ENCODE data around the gene RPL28. TPM values are rescaled to one million over a fixed set of nuclear protein-coding genes. Genes with fewer than 3 reads are reported as not detected.
A peak's percentile ranks its signal among the peaks of the same experiment; 100 is the strongest.

RPL28 gene
- total RNA-seq, 3 donors from 2014 or later: 942 to 1,365 (median 1,241) TPM

DNA sequence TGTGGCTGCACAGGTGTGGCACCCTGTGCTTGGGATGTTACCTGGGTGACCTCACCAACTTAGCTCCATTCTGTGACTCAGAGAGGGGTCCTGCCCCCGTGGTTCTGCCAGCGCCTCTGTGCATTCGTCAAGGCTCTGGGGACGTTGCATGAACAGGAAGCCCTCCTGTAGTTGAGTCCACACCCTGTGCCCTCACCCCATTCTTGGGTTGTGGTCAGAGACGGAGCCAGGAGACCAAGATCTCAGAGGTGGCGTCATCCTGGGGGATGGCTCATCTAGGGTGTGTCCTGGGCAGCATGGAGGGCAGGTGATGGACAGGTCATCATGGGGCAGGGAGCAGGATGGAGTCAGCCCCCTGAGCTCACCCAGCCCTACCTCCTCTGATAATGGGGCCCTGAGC, 33.7 kb upstream of the RPL28 start:
- TF ChIP-seq, protein P1, sequence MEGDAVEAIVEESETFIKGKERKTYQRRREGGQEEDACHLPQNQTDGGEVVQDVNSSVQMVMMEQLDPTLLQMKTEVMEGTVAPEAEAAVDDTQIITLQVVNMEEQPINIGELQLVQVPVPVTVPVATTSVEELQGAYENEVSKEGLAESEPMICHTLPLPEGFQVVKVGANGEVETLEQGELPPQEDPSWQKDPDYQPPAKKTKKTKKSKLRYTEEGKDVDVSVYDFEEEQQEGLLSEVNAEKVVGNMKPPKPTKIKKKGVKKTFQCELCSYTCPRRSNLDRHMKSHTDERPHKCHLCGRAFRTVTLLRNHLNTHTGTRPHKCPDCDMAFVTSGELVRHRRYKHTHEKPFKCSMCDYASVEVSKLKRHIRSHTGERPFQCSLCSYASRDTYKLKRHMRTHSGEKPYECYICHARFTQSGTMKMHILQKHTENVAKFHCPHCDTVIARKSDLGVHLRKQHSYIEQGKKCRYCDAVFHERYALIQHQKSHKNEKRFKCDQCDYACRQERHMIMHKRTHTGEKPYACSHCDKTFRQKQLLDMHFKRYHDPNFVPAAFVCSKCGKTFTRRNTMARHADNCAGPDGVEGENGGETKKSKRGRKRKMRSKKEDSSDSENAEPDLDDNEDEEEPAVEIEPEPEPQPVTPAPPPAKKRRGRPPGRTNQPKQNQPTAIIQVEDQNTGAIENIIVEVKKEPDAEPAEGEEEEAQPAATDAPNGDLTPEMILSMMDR (IDR thresholded peaks at IDR 0.05): no peak
- H3K9me3 ChIP-seq: no peaks in the 10 kb centered on the region
- H3K4me1 ChIP-seq (ENCODE audit: low read depth): peaks cover 17% of the 10 kb centered on the region
- H3K4me3 ChIP-seq: no peak overlapping the region
- ATAC-seq (no peak), DNase-seq (no peak)
- H3K36me3 ChIP-seq (ENCODE audit: low read depth): no peaks in the 10 kb centered on the region
- intact Hi-C loops (cut with DNase I, micrococcal nuclease): no loop called here

DNA sequence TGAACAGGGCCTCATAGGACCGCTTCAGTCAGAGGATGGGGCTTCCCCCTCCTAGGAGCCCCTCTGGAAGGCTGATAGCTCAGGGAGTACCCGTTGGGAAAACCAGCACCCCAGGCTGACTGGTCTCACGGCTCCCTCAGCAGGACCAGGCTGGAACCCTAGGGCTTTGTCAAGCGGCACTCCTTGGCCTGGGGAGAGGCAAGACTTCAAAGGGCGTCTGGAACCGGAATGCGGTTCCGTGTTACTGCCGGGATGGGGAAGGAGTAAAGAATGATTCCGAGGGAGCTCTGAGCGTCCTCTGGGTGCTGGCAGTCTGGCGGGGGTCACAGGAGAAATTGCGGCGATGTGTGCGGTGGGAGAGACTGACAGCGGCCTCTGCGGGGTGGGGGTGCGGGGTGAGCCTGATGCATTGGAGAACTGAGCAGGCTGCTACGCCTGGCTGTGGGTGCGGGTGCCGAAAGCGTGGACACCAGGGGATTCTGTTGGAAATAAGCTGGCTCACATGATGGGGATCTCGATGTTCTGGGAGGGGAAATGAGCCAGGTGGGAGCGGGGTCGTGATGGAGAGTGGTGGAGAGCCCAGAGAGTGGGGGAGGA, 33.1 kb upstream of the RPL28 start:
- Histone ChIP-seq H3K4me1 (ENCODE audit: low read depth) (peaks cover 17% of the 10 kb centered on the region), H3K36me3 (ENCODE audit: low read depth) (no peaks in the 10 kb centered on the region), H3K9me3 (no peaks in the 10 kb centered on the region), H3K4me3 (no peak overlapping the region)
- intact Hi-C loops (cut with DNase I, micrococcal nuclease): no loop called here
- ATAC-seq: no peak
- no peak for DNase-seq
- TF ChIP-seq, protein P1 (IDR thresholded peaks at IDR 0.05): no peak

DNA sequence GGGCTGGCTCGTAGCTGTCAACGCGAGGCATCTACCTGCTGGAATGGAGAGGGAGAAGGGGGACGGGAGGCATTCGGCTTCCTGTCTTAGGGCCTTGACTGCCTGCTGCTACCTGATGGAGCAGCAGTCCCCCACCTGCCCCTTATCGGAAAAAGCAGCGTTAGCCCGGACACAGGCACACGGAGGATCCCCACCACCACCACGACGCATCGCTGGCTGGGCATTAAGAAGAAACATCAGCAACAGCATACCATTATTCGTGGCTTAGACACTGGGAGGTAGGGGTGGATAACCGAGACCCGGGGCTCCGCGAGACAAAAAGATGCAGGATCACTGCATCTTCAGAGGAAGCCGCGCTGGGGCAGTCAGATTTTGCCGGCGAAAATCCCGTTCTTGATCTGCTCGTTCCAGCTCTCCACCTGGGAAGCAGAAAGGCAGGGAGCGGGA, 32.4 kb upstream of the RPL28 start:
- H3K36me3 ChIP-seq (ENCODE audit: low read depth): no peaks in the 10 kb centered on the region
- no peak for ATAC-seq
- H3K9me3 ChIP-seq: no peaks in the 10 kb centered on the region
- no peak for DNase-seq
- H3K4me3 ChIP-seq: no peak overlapping the region
- intact Hi-C loops (cut with DNase I, micrococcal nuclease): no loop called here
- TF ChIP-seq, protein P1 (IDR thresholded peaks at IDR 0.05): no peak
- peaks cover 17% of the 10 kb centered on the region for H3K4me1 ChIP-seq (ENCODE audit: low read depth)

DNA sequence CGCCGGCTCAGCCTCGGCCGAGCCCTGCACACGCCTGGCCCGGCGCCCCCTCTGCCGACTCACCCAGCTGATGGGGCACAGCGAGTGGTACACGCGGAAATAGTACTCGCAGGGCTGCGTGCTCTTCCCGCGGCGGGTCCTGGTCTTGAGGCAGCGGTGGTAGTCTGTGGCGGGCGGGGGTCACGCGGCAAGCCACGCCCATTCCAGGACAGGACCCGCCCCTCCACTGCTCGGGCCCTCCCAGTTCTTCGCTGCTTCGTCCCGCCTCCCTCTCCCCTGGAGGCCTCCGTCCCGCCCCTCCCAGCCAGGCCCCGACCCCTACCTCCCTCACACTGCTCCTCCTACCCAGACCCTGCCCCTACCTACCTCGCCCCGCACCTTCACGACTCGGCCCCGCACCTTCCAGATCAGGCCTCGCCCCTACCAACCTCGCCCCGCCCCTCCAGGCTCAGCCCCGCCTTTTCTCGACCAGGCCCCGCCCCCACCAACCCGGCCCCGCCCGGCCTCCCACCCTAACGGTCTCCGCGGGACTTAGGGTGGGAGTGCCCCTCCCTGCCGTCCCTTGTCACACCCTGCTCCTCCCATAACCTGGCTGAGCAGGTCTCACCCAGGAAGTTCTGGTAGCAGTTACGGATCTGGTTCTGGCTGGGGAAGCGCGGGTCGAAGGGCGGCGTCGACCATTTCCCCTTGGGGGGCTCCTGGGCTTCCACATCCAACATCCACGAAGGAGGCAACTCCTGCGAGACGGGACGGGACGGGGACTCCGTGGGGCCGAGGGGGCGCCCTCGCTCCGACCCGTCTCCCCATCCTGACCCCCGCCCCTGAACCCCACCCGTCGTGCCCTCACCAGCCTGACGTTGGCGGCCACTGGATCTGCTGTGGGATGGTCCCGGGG, 31.7 kb upstream of the RPL28 start:
- TF ChIP-seq, protein P1 (IDR thresholded peaks at IDR 0.05): no peak
- peak; percentile 78 to 87 (median 85) for DNase-seq

DNA sequence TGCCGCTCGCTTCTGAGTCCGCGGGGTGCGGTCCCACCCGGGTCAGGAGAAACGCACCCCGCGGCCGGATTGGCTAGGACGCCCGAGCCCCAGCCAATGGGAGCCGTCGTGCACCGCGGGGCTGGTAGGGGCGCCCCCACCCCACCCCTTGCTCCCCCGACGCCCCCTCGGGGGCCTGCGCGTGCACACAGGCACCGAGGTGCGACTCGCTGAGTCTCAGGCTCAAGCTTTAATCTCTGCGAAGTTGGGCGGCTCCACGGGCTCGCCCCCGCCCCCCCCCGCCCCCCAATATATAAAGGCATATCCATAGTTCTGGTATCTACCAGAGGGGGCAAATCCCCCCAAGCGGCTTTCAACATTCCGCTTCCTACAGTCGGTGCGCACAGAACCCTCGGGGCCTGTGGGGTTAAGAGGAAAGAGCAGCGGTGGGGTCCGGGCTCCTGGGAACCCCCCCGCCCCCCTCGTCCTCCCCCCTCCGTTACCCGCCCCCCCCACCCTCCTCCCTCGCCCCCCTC, 31.0 kb upstream of the RPL28 start, which contains the start of gene COX6B2:
Gene COX6B2 (minus strand): TSS at position 22 of the 515 bp plus-strand sequence. CDS start 198 bp downstream, outside the sequence.
- Histone ChIP-seq H3K4me3 (no peak within 1 kb of the TSS), H3K9me3 (no peaks in the 10 kb centered on the region), H3K36me3 (ENCODE audit: low read depth) (no peaks in the 10 kb centered on the region), H3K4me1 (ENCODE audit: low read depth) (peaks cover 17% of the 10 kb centered on the region)
- TF ChIP-seq, protein P1 (IDR thresholded peaks at IDR 0.05): no peak
- intact Hi-C loops (cut with DNase I, micrococcal nuclease): no loop called here
- ATAC-seq: no peak
- DNase-seq: no peak

More for the DNA sequence above, 31.7 kb upstream of the RPL28 start:
- Histone ChIP-seq H3K36me3 (ENCODE audit: low read depth) (no peaks in the 10 kb centered on the region), H3K4me1 (ENCODE audit: low read depth) (peaks cover 17% of the 10 kb centered on the region), H3K4me3 (no peak overlapping the region), H3K9me3 (no peaks in the 10 kb centered on the region)
- intact Hi-C loops (cut with DNase I, micrococcal nuclease): no loop called here
- peak; percentile 88 for ATAC-seq
